K562 (cell line): ENCODE measurements around the gene MAGIX. TPM values are rescaled to one million over a fixed set of nuclear protein-coding genes. Genes with fewer than 3 reads are reported as not detected.

Source experiments
- ATAC-seq: fragments of 200-7000 bp; cut with Tn5 transposase; 3 replicates; pipeline ENCODE4 v1.9.1; 2020; ENCODE audit warnings: moderate library complexity
- BruUV-seq: library from RNA; stranded (reverse); fragments of 400-500 nt; replicated peaks from 2 replicates; lab custom pipeline; 2021; lab: Mats Ljungman, UMichigan
- CTCF ChIA-PET: fragments of 300-600 bp; formaldehyde crosslinking; extraction: SDS; loops from one replicate; lab custom pipeline; 2021; ENCODE audit warnings: low intra/inter-chr PET ratio; lab: Yijun Ruan, JAX
- POLR2A ChIA-PET: fragments of 300-600, 350-650 bp; sonication (Branson Sonifier 250); formaldehyde crosslinking; extraction: SDS; loops from one replicate; lab custom pipeline; 2021; ENCODE audit warnings: antibody characterized with exemption, inconsistent platforms; lab: Yijun Ruan, JAX
- DNase-seq, 4 experiments: peaks; one replicate each; pipeline versions ENCODE4 v3.0.0 to v3.0.0-alpha.2; 2011 to 2018; ENCODE audit warnings: low spot score in 3 of 4, mixed read lengths in 3 of 4; ENCODE audit errors: extremely low read depth in 1 of 4
- FAIRE-seq: peaks from 2 replicates; lab custom pipeline; 2011; peaks lifted over from hg19 to GRCh38; lab: Jason Lieb, UNC
- H2AFZ ChIP-seq: 2 replicates; pipeline ENCODE4 v1.6.0; 2011; ENCODE audit warnings: low read depth, low read length, control low read depth, inconsistent platforms
- H3K27ac ChIP-seq: fragments of 200-600 bp; 3 replicates; pipeline ENCODE4 v1.8.0; 2011; ENCODE audit warnings: low read depth, mild to moderate bottlenecking, control low read depth, inconsistent platforms, low read length, moderate library complexity, mixed read lengths; ENCODE audit errors: extremely low read depth
- H3K27me3 ChIP-seq, 2 experiments: fragments of 300-600 bp in 1 of 2; 2 replicates in 1 of 2; 3 replicates in 1 of 2; pipeline versions ENCODE4 v1.6.0 to v1.8.0; 2011; ENCODE audit warnings: inconsistent platforms in 2 of 2, low read length in 2 of 2, mild to moderate bottlenecking in 1 of 2, mixed read lengths in 1 of 2, moderate library complexity in 1 of 2; ENCODE audit not compliant: control insufficient read depth in 2 of 2, insufficient read depth in 2 of 2
- H3K36me3 ChIP-seq: fragments of 300-600 bp; 3 replicates; pipeline ENCODE4 v1.8.0; 2011; ENCODE audit warnings: mild to moderate bottlenecking, low read length, inconsistent platforms; ENCODE audit not compliant: control insufficient read depth, insufficient read depth
- H3K4me1 ChIP-seq, 2 experiments: fragments of 200-600 bp in 1 of 2; replicated peaks in 1 of 2; 2 replicates in 1 of 2; 3 replicates in 1 of 2; pipeline versions ENCODE4 v1.5.1 to v1.8.0; 2011; ENCODE audit warnings: inconsistent platforms in 2 of 2, low read length in 2 of 2, mild to moderate bottlenecking in 1 of 2, mixed read lengths in 1 of 2, moderate library complexity in 1 of 2; ENCODE audit not compliant: control insufficient read depth in 2 of 2, insufficient read depth in 2 of 2
- H3K4me2 ChIP-seq: 2 replicates; pipeline ENCODE4 v1.6.1; 2011; ENCODE audit warnings: low read length, control low read depth, inconsistent platforms, mixed read lengths; ENCODE audit not compliant: insufficient read depth
- H3K4me3 ChIP-seq: fragments of 200-600 bp; sonication (generic), shearing (Covaris generic); 2 replicates; pipeline ENCODE4 v1.5.1; 2016; ENCODE audit warnings: control low read depth, inconsistent platforms
- H3K79me2 ChIP-seq: fragments of 200-600 bp; 3 replicates; pipeline ENCODE4 v1.8.0; 2011; ENCODE audit warnings: low read length, inconsistent platforms; ENCODE audit not compliant: control insufficient read depth, insufficient read depth
- H3K9ac ChIP-seq, 2 experiments: 2 replicates each; pipeline versions ENCODE4 v1.6.0 to v1.6.1; 2011; ENCODE audit warnings: low read depth in 2 of 2, low read length in 2 of 2, control low read depth in 1 of 2, inconsistent platforms in 1 of 2, mild to moderate bottlenecking in 1 of 2, mixed read lengths in 1 of 2; ENCODE audit not compliant: insufficient read depth in 1 of 2
- H3K9me1 ChIP-seq: one replicate; pipeline ENCODE4 v1.6.0; 2011; ENCODE audit warnings: inconsistent platforms, mild to moderate bottlenecking, low read length, moderate library complexity; ENCODE audit not compliant: control insufficient read depth, insufficient read depth
- H3K9me3 ChIP-seq: replicated peaks from 2 replicates; pipeline ENCODE4 v1.5.1; 2011; ENCODE audit warnings: low read depth, low read length, inconsistent platforms; ENCODE audit not compliant: control insufficient read depth, insufficient read depth
- H4K20me1 ChIP-seq: replicated peaks from 2 replicates; pipeline ENCODE4 v1.6.1; 2011; ENCODE audit warnings: low read length, inconsistent platforms, mixed read lengths; ENCODE audit not compliant: control insufficient read depth, insufficient read depth
- ATF2 ChIP-seq: sonication (generic); formaldehyde crosslinking; IDR thresholded peaks from 2 replicates; pipeline ENCODE4 v1.8.1; 2022; ENCODE audit warnings: missing genetic modification reagents
- FOXM1 ChIP-seq, 2 experiments: fragments of 450-650 bp in 1 of 2; sonication (generic) in 1 of 2; formaldehyde crosslinking in 1 of 2; IDR thresholded peaks; 2 replicates each; pipeline versions ENCODE4 v1.6.1 to v1.9.0; 2017 to 2022; ENCODE audit warnings: low read depth in 2 of 2, mild to moderate bottlenecking in 2 of 2, missing genetic modification reagents in 1 of 2, moderate library complexity in 1 of 2
- HEY1 ChIP-seq: fragments of 250-450 bp; sonication (Bioruptor Pico); IDR thresholded peaks from 2 replicates; pipeline ENCODE4 v1.5.0; 2020; ENCODE audit warnings: mild to moderate bottlenecking, moderate library complexity, borderline replicate concordance
- HLTF ChIP-seq: fragments of 450-650 bp; IDR thresholded peaks from 2 replicates; pipeline ENCODE4 v1.6.1; 2016
- MBD2 ChIP-seq: sonication (generic); IDR thresholded peaks from 2 replicates; pipeline ENCODE4 v1.6.1; 2016; ENCODE audit warnings: low read depth, borderline replicate concordance
- PHB ChIP-seq: fragments of 250-450 bp; sonication (Bioruptor Pico); IDR thresholded peaks from 2 replicates; pipeline ENCODE4 v1.5.0; 2021
- RAD51 ChIP-seq: fragments of 450-650 bp; IDR thresholded peaks from 2 replicates; pipeline ENCODE4 v1.7.1; 2016; ENCODE audit warnings: low read depth, mild to moderate bottlenecking, borderline replicate concordance
- SPI1 ChIP-seq: IDR thresholded peaks from 2 replicates; pipeline ENCODE4 v1.6.1; 2011; ENCODE audit warnings: low read depth, low read length, control low read depth, borderline replicate concordance
- ZBTB12 ChIP-seq: fragments of 250-450 bp; sonication (Bioruptor Pico); IDR thresholded peaks from 2 replicates; pipeline ENCODE4 v1.4.0; 2020
- ZNF143 ChIP-seq: sonication (generic); formaldehyde crosslinking; IDR thresholded peaks from 2 replicates; pipeline ENCODE4 v1.9.0; 2022; ENCODE audit warnings: mild to moderate bottlenecking, missing genetic modification reagents
- WGBS: fragments of 100-300 bp; shearing (Covaris generic); methylation state at CpG from one replicate; pipeline ENCODE4 v1.1.6; 2016; ENCODE audit warnings: low coverage, mixed read lengths; ENCODE audit not compliant: insufficient coverage; ENCODE audit errors: missing lambda C conversion rate; 5-methylcytosine and 5-hydroxymethylcytosine counted together
- in situ Hi-C: fragments of 300-500 bp; cut with MboI; formaldehyde crosslinking; loops from 4 replicates; pipeline ENCODE4 v1.15.0; 2018; ENCODE audit warnings: inconsistent platforms, mixed read lengths
- intact Hi-C: fragments of 100-400 bp; cut with micrococcal nuclease; formaldehyde crosslinking; loops from 2 replicates; pipeline ENCODE4 v1.14.2; 2022
- polyA plus RNA-seq, 8 experiments: library from polyadenylated mRNA; depleted of rRNA in 4 of 8; stranded (reverse) in 5 of 8; unstranded in 3 of 8; fragments of >200 nt; fragmentation: Nextera tagmentation in 2 of 8; fragmentation: Illumina TruSeq in 1 of 8; extraction: Ambion mirVana in 2 of 8; extraction: Trizol in 1 of 8; gene quantifications; 2 replicates each; pipeline versions ENCODE4 v1.2.1 to v1.2.3, GENCODE V29; 2011 to 2014; ENCODE audit warnings: inconsistent platforms in 1 of 8, missing spikeins in 1 of 8
- total RNA-seq, 7 experiments: library from RNA; depleted of rRNA in 6 of 7; stranded (reverse); fragments of >200 nt in 6 of 7; fragmentation: Illumina TruSeq in 2 of 7; extraction: Trizol in 2 of 7; gene quantifications; 2 replicates each; pipeline versions ENCODE4 v1.2.1 to v1.2.3, GENCODE V29; 2011 to 2021; ENCODE audit warnings: low replicate concordance in 1 of 7
- TF ChIP-seq, protein P1 (sequence below): fragments of 250-450 bp; sonication (Bioruptor Pico); IDR thresholded peaks from 2 replicates; pipeline ENCODE4 v1.5.0; 2022; ENCODE audit warnings: mild to moderate bottlenecking
- TF ChIP-seq, protein P2 (sequence below): fragments of 450-650 bp; IDR thresholded peaks from 2 replicates; pipeline ENCODE4 v1.6.1; 2017; ENCODE audit warnings: antibody characterized with exemption, mild to moderate bottlenecking

The MAGIX gene
- total and polyA plus RNA-seq, 9 of the 15 experiments (the other 6 are each of a cell fraction or from before 2014, with no cell fraction given): 0.08 to 3.5 (median 0.47) TPM

DNA sequence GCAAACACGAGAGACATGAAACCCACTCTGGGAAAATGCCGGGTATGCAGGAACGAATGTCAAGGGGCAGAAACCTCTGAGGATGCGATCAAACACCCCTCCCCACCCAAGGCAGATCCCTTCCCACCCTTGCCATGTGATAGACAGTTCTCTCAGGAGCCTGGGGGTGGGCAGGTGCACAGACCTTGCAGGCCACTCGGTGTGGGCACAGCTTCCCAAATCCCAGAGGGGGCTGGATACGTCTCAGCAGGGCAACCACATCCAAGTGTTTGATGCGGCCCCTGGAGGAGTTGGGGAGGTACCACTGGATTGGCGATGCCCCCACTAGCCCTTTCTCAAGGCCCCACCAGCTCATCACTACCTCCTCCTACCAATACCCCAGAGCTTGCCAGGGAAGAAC lies 47.8 kb downstream of the MAGIX start:
- H2AFZ ChIP-seq: no peak overlapping the region
- FAIRE-seq: no peak
- no peak for DNase-seq
- H3K4me3 ChIP-seq: no peak overlapping the region
- no peak overlapping the region for H3K4me2 ChIP-seq
- no peak for TF ChIP-seq ATF2
- TF ChIP-seq HLTF: no peak
- TF ChIP-seq RAD51: no peak
- TF ChIP-seq, protein P1, sequence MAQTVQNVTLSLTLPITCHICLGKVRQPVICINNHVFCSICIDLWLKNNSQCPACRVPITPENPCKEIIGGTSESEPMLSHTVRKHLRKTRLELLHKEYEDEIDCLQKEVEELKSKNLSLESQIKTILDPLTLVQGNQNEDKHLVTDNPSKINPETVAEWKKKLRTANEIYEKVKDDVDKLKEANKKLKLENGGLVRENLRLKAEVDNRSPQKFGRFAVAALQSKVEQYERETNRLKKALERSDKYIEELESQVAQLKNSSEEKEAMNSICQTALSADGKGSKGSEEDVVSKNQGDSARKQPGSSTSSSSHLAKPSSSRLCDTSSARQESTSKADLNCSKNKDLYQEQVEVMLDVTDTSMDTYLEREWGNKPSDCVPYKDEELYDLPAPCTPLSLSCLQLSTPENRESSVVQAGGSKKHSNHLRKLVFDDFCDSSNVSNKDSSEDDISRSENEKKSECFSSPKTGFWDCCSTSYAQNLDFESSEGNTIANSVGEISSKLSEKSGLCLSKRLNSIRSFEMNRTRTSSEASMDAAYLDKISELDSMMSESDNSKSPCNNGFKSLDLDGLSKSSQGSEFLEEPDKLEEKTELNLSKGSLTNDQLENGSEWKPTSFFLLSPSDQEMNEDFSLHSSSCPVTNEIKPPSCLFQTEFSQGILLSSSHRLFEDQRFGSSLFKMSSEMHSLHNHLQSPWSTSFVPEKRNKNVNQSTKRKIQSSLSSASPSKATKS: no peak
- TF ChIP-seq, protein P2, sequence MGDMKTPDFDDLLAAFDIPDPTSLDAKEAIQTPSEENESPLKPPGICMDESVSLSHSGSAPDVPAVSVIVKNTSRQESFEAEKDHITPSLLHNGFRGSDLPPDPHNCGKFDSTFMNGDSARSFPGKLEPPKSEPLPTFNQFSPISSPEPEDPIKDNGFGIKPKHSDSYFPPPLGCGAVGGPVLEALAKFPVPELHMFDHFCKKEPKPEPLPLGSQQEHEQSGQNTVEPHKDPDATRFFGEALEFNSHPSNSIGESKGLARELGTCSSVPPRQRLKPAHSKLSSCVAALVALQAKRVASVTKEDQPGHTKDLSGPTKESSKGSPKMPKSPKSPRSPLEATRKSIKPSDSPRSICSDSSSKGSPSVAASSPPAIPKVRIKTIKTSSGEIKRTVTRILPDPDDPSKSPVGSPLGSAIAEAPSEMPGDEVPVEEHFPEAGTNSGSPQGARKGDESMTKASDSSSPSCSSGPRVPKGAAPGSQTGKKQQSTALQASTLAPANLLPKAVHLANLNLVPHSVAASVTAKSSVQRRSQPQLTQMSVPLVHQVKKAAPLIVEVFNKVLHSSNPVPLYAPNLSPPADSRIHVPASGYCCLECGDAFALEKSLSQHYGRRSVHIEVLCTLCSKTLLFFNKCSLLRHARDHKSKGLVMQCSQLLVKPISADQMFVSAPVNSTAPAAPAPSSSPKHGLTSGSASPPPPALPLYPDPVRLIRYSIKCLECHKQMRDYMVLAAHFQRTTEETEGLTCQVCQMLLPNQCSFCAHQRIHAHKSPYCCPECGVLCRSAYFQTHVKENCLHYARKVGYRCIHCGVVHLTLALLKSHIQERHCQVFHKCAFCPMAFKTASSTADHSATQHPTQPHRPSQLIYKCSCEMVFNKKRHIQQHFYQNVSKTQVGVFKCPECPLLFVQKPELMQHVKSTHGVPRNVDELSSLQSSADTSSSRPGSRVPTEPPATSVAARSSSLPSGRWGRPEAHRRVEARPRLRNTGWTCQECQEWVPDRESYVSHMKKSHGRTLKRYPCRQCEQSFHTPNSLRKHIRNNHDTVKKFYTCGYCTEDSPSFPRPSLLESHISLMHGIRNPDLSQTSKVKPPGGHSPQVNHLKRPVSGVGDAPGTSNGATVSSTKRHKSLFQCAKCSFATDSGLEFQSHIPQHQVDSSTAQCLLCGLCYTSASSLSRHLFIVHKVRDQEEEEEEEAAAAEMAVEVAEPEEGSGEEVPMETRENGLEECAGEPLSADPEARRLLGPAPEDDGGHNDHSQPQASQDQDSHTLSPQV: no peak
- TF ChIP-seq ZNF143: no peak
- no peak for TF ChIP-seq FOXM1 (IDR thresholded peaks at IDR 0.05; ENCODE audit: low read depth)
- no peak for TF ChIP-seq FOXM1 (CRISPR knock-in tag; IDR thresholded peaks at IDR 0.05; ENCODE audit: low read depth)
- TF ChIP-seq PHB (CRISPR knock-in tag): no peak
- no peak for TF ChIP-seq MBD2
- no peak for TF ChIP-seq ZBTB12 (CRISPR knock-in tag)
- TF ChIP-seq SPI1: no peak
- TF ChIP-seq HEY1 (CRISPR knock-in tag): no peak
- TF ChIP-seq, all 486 proteins: peak for 0
- no TSS peak for BruUV-seq
- CTCF ChIA-PET: no interaction called here
- Histone ChIP-seq H3K9ac (no peak overlapping the region), H3K9me3 (no peaks in the 10 kb centered on the region), H3K4me1 (peaks cover 0 to 10% of the 10 kb centered on the region in 2 experiments; a peak in 3 of 5 replicates), H3K27me3 (peaks cover 0 to 4% of the 10 kb centered on the region in 2 experiments; a peak in 1 of 5 replicates), H3K9me1 (no peaks in the 10 kb centered on the region), H3K79me2 (no peaks in the 10 kb centered on the region), H4K20me1 (no peaks in the 10 kb centered on the region), H3K27ac (no peak overlapping the region), H3K36me3 (no peaks in the 10 kb centered on the region)
- ATAC-seq: no peak
- POLR2A ChIA-PET: no interaction called here
- 13% methylated on average over 6 of the region's 8 CpGs for WGBS
- in situ Hi-C loops: no loop called here
- intact Hi-C loops: no loop called here
